GM12878 (cell line): ENCODE data around the gene TMEM272.

ENCODE experiments used
- BCLAF1 ChIP-seq: fragments of 450-650 bp; IDR thresholded peaks from 2 replicates; pipeline ENCODE4 v1.6.1; 2017; ENCODE audit warnings: antibody characterized with exemption, mild to moderate bottlenecking, moderate library complexity
- CBX3 ChIP-seq: fragments of 200-600 bp; sonication (generic); IDR thresholded peaks from 2 replicates; pipeline ENCODE4 v1.6.1; 2016; ENCODE audit warnings: low read depth, borderline replicate concordance
- CTCF ChIP-seq, 3 experiments: IDR thresholded peaks in 2 of 3; conservative IDR thresholded peaks in 1 of 3; 2 replicates each; pipeline ENCODE4 v1.5.1; 2011; ENCODE audit warnings: low read depth in 3 of 3, low read length in 3 of 3, mild to moderate bottlenecking in 3 of 3, control low read depth in 2 of 3, moderate library complexity in 2 of 3, inconsistent platforms in 1 of 3, mixed read lengths in 1 of 3; ENCODE audit not compliant: control insufficient read depth in 2 of 3, insufficient read depth in 1 of 3; ENCODE audit errors: extremely low read depth in 1 of 3
- EP300 ChIP-seq, 2 experiments: fragments of 150-350 bp in 1 of 2; IDR thresholded peaks; 2 replicates each; pipeline ENCODE4 v1.6.1; 2011 to 2012; ENCODE audit warnings: low read depth in 2 of 2, low read length in 2 of 2, borderline replicate concordance in 1 of 2, improper control_type of control experiment in 1 of 2, inconsistent platforms in 1 of 2; ENCODE audit not compliant: control insufficient read depth in 1 of 2
- EZH2 ChIP-seq: IDR thresholded peaks from 2 replicates; pipeline ENCODE4 v1.6.1; 2012; ENCODE audit warnings: low read depth, mild to moderate bottlenecking, control low read depth, inconsistent platforms, low read length, borderline replicate concordance; ENCODE audit not compliant: control insufficient read depth
- HDAC2 ChIP-seq: fragments of 200-600 bp; sonication (generic); IDR thresholded peaks from 2 replicates; pipeline ENCODE4 v1.6.1; 2017
- POLR2A ChIP-seq: IDR thresholded peaks from 2 replicates; pipeline ENCODE4 v1.6.1; 2011; ENCODE audit warnings: low read depth, mild to moderate bottlenecking, low read length
- SIN3A ChIP-seq: IDR thresholded peaks from 2 replicates; pipeline ENCODE4 v1.6.1; 2012; ENCODE audit warnings: low read depth, low read length, improper control_type of control experiment
- SREBF1 ChIP-seq: IDR thresholded peaks from 2 replicates; pipeline ENCODE4 v1.6.1; 2012; ENCODE audit warnings: mild to moderate bottlenecking, low read length
- YY1 ChIP-seq: IDR thresholded peaks from 2 replicates; pipeline ENCODE4 v1.6.1; 2011; ENCODE audit warnings: low read depth, mild to moderate bottlenecking, low read length

- no peak for TF ChIP-seq SIN3A
- no peak for TF ChIP-seq HDAC2
- TF ChIP-seq YY1, result no peak
- TF ChIP-seq EZH2, result no peak
- TF ChIP-seq EP300 (IDR thresholded peaks at IDR 0.05; ENCODE audit: borderline replicate concordance in 1 of 2, control insufficient read depth in 1 of 2, low read depth in 2 of 2, low read length in 2 of 2), result no peak
- TF ChIP-seq BCLAF1, result no peak
- TF ChIP-seq CTCF (IDR thresholded peaks at IDR 0.05 in 2 of 3, conservative IDR thresholded peaks at IDR 0.05 in 1 of 3; ENCODE audit: control insufficient read depth in 2 of 3, extremely low read depth in 1 of 3, insufficient read depth in 1 of 3, low read depth in 3 of 3, low read length in 3 of 3), result no peak
- no peak for TF ChIP-seq SREBF1
- no peak for TF ChIP-seq CBX3
- no peak for TF ChIP-seq POLR2A
Observed at GRCh38 chr13:51873837-51874236, 28.9 kb upstream of the TMEM272 start.
